GM18868 (cell line): Measurements from ENCODE around the gene EGFLAM.

Experiments
- ATAC-seq: cut with Tn5 transposase; IDR thresholded peaks from one replicate; pipeline ENCODE4 v1.9.1; 2021; ENCODE audit warnings: mild to moderate bottlenecking, moderate library complexity; ENCODE audit not compliant: unreplicated experiment

The EGFLAM gene

GRCh38 chr5:38265546-38266179 is 7.3 kb downstream of the EGFLAM start:
- ATAC-seq: peak; percentile 96

GRCh38 chr5:38267372-38267771 is 9.0 kb downstream of the EGFLAM start:
- no peak for ATAC-seq

GRCh38 chr5:38273626-38274025 is 15.3 kb downstream of the EGFLAM start:
- ATAC-seq: no peak

GRCh38 chr5:38274370-38274769 is 16.0 kb downstream of the EGFLAM start:
- no peak for ATAC-seq

GRCh38 chr5:38284384-38284783 is 26.0 kb downstream of the EGFLAM start:
- no peak for ATAC-seq

- ATAC-seq: no peak
Measured at GRCh38 chr5:38285226-38285625, 26.9 kb downstream of the EGFLAM start.

GRCh38 chr5:38286002-38286401 is 27.6 kb downstream of the EGFLAM start:
- ATAC-seq: no peak

- ATAC-seq: no peak
Measured at GRCh38 chr5:38287124-38287523, 28.8 kb downstream of the EGFLAM start.

- ATAC-seq: no peak
Measured at GRCh38 chr5:38289457-38289856, 31.1 kb downstream of the EGFLAM start.

GRCh38 chr5:38290028-38290653 is 31.8 kb downstream of the EGFLAM start:
- no peak for ATAC-seq

- no peak for ATAC-seq
Measured at GRCh38 chr5:38291355-38291754, 33.0 kb downstream of the EGFLAM start.

- no peak for ATAC-seq
Measured at GRCh38 chr5:38292228-38292627, 33.9 kb downstream of the EGFLAM start.

GRCh38 chr5:38295751-38296150 is 37.4 kb downstream of the EGFLAM start:
- ATAC-seq: no peak

- no peak for ATAC-seq
Measured at GRCh38 chr5:38297830-38298608, 39.7 kb downstream of the EGFLAM start.

GRCh38 chr5:38299585-38299984 is 41.2 kb downstream of the EGFLAM start:
- ATAC-seq: no peak

GRCh38 chr5:38305148-38305547 is 46.8 kb downstream of the EGFLAM start:
- no peak for ATAC-seq

GRCh38 chr5:38307845-38308244 is 49.5 kb downstream of the EGFLAM start:
- no peak for ATAC-seq

- no peak for ATAC-seq
Measured at GRCh38 chr5:38316544-38317224, 58.3 kb downstream of the EGFLAM start.

- no peak for ATAC-seq
Measured at GRCh38 chr5:38317868-38318267, 59.5 kb downstream of the EGFLAM start.

GRCh38 chr5:38319491-38319890 is 61.1 kb downstream of the EGFLAM start:
- ATAC-seq: no peak

GRCh38 chr5:38321978-38322377 is 63.6 kb downstream of the EGFLAM start:
- ATAC-seq: no peak
